NB4 (cell line): ENCODE results near the gene ZBTB8OS.

Source experiments
- CTCF ChIP-seq: IDR thresholded peaks from one replicate; pipeline ENCODE4 v1.5.1; 2012; ENCODE audit warnings: low read depth, low read length
- MAX ChIP-seq: IDR thresholded peaks from 2 replicates; pipeline ENCODE4 v1.6.1; 2011; ENCODE audit warnings: low read depth, low read length
- MYC ChIP-seq: IDR thresholded peaks from 2 replicates; pipeline ENCODE4 v1.6.1; 2011; ENCODE audit warnings: low read depth, low read length
- POLR2A ChIP-seq: IDR thresholded peaks from 2 replicates; pipeline ENCODE4 v1.6.1; 2011; ENCODE audit warnings: mild to moderate bottlenecking; ENCODE audit not compliant: insufficient read length; ENCODE audit errors: extremely low read depth

GRCh38 chr1:32676945-32677344 lies 26.6 kb upstream of the ZBTB8OS start:
- TF ChIP-seq POLR2A (no peak), CTCF (no peak), MYC (no peak), MAX (no peak)
